HEK293T (cell line): Measurements from ENCODE around the gene RNF224.

ENCODE experiments used
- ARNT ChIP-seq: fragments of 450-650 bp; IDR thresholded peaks from 2 replicates; pipeline ENCODE4 v1.6.1; 2017; ENCODE audit warnings: mild to moderate bottlenecking
- BHLHE40 ChIP-seq: fragments of 450-650 bp; IDR thresholded peaks from 2 replicates; pipeline ENCODE4 v1.6.1; 2016; ENCODE audit warnings: mild to moderate bottlenecking, moderate library complexity, borderline replicate concordance
- L3MBTL2 ChIP-seq: fragments of 450-650 bp; conservative IDR thresholded peaks from 2 replicates; pipeline ENCODE4 v1.6.1; 2016; ENCODE audit warnings: mild to moderate bottlenecking
- SP1 ChIP-seq: fragments of 450-650 bp; IDR thresholded peaks from 2 replicates; pipeline ENCODE4 v1.6.1; 2017
- SUZ12 ChIP-seq: fragments of 450-650 bp; IDR thresholded peaks from 2 replicates; pipeline ENCODE4 v1.6.1; 2016; ENCODE audit warnings: mild to moderate bottlenecking
- TARDBP ChIP-seq: fragments of 450-650 bp; IDR thresholded peaks from 2 replicates; pipeline ENCODE4 v1.6.1; 2016

DNA sequence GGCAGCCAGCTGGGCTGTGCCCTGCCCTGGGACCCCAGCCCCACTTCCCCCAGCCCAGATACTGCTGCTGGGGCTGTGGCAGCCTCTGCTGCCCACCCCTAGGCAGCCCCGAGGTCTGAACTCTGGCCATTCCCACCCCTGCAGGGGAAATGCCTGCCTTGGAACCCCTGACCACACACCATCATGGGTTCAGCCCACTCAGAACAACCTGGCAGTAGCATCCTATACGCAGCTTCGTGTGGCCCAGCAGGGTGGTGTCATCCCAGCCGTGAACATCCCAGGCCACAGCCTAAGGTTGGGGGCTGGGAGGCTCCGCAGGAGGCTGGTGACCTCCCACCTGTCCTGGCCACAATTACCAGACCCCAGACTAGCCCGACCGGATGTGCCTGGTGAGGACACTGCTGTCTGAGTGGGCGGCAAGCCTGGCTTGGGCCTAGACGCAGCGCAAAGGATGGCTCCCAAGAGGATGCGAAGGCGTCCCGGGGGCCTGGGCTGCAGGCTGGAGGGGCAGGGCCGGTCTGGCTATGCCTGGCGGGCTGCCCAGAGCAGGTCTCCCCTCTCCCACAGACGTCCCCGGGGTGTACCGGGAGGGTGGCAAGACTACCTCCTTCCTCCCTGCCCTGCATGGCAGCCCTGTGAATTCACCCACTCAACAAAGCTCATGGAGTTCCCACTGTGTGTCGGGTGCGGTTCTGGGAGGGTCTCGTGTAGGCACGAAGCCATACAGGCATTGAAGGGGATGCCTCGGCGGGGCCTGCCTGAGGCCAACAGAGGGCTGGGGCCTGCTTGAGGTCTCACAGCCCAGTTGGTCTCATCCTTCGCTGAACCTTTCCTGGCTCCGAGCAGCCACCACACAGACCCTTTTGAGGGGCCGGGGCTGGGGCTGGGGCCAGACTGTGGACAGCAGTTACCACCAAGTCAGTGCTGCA lies 1.9 kb downstream of the RNF224 start:
- TF ChIP-seq SUZ12: no peak
- no peak for TF ChIP-seq TARDBP
- TF ChIP-seq BHLHE40: no peak
- TF ChIP-seq L3MBTL2: no peak
- no peak for TF ChIP-seq SP1
- no peak for TF ChIP-seq ARNT
